HFFc6 (cell line): ENCODE results near the gene ANHX. TPM values are rescaled to one million over a fixed set of nuclear protein-coding genes. Genes with fewer than 3 reads are reported as not detected.

Experiments
- DNase-seq: peaks from one replicate; pipeline ENCODE4 v3.0.0-alpha.2; 2018
- H3K27ac Mint-ChIP-seq: 2 replicates; pipeline ENCODE4 v1.8.0; 2020; ENCODE audit warnings: mild to moderate bottlenecking, mixed read lengths
- H3K27me3 Mint-ChIP-seq: 2 replicates; pipeline ENCODE4 v1.8.0; 2021; ENCODE audit warnings: mild to moderate bottlenecking, moderate library complexity, mixed read lengths; ENCODE audit not compliant: insufficient read depth
- H3K36me3 Mint-ChIP-seq: 2 replicates; pipeline ENCODE4 v1.8.0; 2021; ENCODE audit warnings: low read depth, mixed read lengths
- H3K4me1 Mint-ChIP-seq: 2 replicates; pipeline ENCODE4 v1.8.0; 2020; ENCODE audit warnings: low read depth, mixed read lengths
- H3K4me3 Mint-ChIP-seq: 2 replicates; pipeline ENCODE4 v1.8.0; 2020; ENCODE audit warnings: mild to moderate bottlenecking, moderate library complexity, mixed read lengths
- H3K9me3 Mint-ChIP-seq: 2 replicates; pipeline ENCODE4 v1.8.0; 2020; ENCODE audit warnings: mild to moderate bottlenecking, mixed read lengths
- CTCF ChIP-seq: fragments of 200-600 bp; sonication (generic); IDR thresholded peaks from 2 replicates; pipeline ENCODE4 v1.5.0; 2021; ENCODE audit warnings: antibody characterized with exemption, mild to moderate bottlenecking
- total RNA-seq, 6 experiments: library from RNA; stranded (reverse); fragmentation: NEBNext Ultra II Directional; extraction: Animal tissue kit (Norgen Biotek cat#: 25700); gene quantifications; 2 replicates in 1 of 6; 3 replicates in 5 of 6; pipeline ENCODE4 v1.2.3, GENCODE V29; 2021

ANHX gene
- total RNA-seq, 6 experiments from 2014 or later = not detected

- peak; percentile 91 for TF ChIP-seq CTCF
- Mint-ChIP-seq H3K36me3 (peaks cover 72% of the 10 kb centered on the region), H3K9me3 (peaks cover 84% of the 10 kb centered on the region), H3K27me3 (peaks cover 2% of the 10 kb centered on the region), H3K27ac (peak within 1 kb of the TSS; percentile 87), H3K4me1 (peaks cover 9% of the 10 kb centered on the region), H3K4me3 (peak within 1 kb of the TSS; percentile 97)
- DNase-seq = peak; percentile 85
Measured at GRCh38 chr12:133181238-133181959, 54.3 kb downstream of the ANHX start, which contains the start of gene ZNF268. TSS of gene ZNF268 (plus strand) at chr12:133181495. CDS start at chr12:133181998, 503 bp downstream.

GRCh38 chr12:133180669-133181068, 55.0 kb downstream of the ANHX start:
- no peak overlapping the region for H3K27ac Mint-ChIP-seq
- peaks cover 84% of the 10 kb centered on the region for H3K9me3 Mint-ChIP-seq
- peaks cover 2% of the 10 kb centered on the region for H3K27me3 Mint-ChIP-seq
- peaks cover 64% of the 10 kb centered on the region for H3K36me3 Mint-ChIP-seq
- H3K4me1 Mint-ChIP-seq = peaks cover 9% of the 10 kb centered on the region
- DNase-seq = no peak
- no peak overlapping the region for H3K4me3 Mint-ChIP-seq
- no peak for TF ChIP-seq CTCF

DNA sequence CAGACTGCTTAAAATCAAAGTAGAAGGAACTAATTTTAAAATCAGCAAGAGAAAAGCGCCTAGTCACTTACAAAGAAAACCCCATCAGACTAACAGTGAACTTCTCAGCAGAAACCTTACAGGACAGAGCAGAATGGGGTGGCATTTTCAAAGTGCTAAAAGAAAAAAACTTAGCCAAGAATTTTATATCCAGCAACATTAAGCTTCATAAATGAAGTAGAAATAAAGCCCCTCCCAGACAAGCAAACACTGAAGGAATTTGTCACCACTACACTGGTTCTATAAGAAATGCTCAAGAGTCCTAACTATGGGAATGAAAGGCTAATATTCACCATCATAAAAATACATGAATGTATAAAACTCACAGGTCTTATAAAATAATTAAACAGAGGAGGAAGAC, 60.8 kb downstream of the ANHX start:
- Mint-ChIP-seq H3K4me3 (no peak overlapping the region), H3K9me3 (peaks cover 74% of the 10 kb centered on the region), H3K4me1 (no peaks in the 10 kb centered on the region), H3K27me3 (no peaks in the 10 kb centered on the region; the same call in 1 of the 2 replicates), H3K27ac (no peak overlapping the region), H3K36me3 (peaks cover 15% of the 10 kb centered on the region)
- no peak for DNase-seq
- no peak for TF ChIP-seq CTCF

- H3K27me3 Mint-ChIP-seq = no peaks in the 10 kb centered on the region; the same call in 1 of the 2 replicates
- H3K27ac Mint-ChIP-seq = no peak overlapping the region
- peaks cover 82% of the 10 kb centered on the region for H3K9me3 Mint-ChIP-seq
Measured at GRCh38 chr12:133172491-133172890, 63.2 kb downstream of the ANHX start.

More at GRCh38 chr12:133172491-133172890, 63.2 kb downstream of the ANHX start:
- DNase-seq = no peak
- peaks cover 7% of the 10 kb centered on the region; the same call in 1 of the 2 replicates for H3K36me3 Mint-ChIP-seq
- no peak overlapping the region for H3K4me3 Mint-ChIP-seq
- no peak for TF ChIP-seq CTCF
- H3K4me1 Mint-ChIP-seq = no peaks in the 10 kb centered on the region

Other genes with a start within 250 kb of the ANHX start
- gene ZNF26, start 249.5 kb downstream of the ANHX start, total RNA-seq = 1 to 10 TPM; 5.9 to 6.6 (median 6.1) TPM
- gene ZNF84, start 198.4 kb downstream of the ANHX start, total RNA-seq = 10 to 100 TPM in 4 of 6 experiments, 1 to 10 TPM in 2; 9.2 to 13.0 (median 11.3) TPM
- gene ZNF140, start 155.0 kb downstream of the ANHX start, total RNA-seq = 1 to 10 TPM; 7.7 to 9.5 (median 7.9) TPM
- gene ZNF891, start 105.6 kb downstream of the ANHX start, total RNA-seq = under 1 TPM; 0.59 to 0.70 (median 0.62) TPM
- 1 to 10 TPM; 3.6 to 4.8 (median 4.1) TPM for gene ZNF10, start 105.2 kb downstream of the ANHX start, total RNA-seq
- gene ZNF268, start 54.4 kb downstream of the ANHX start, total RNA-seq = 10 to 100 TPM; 13.5 to 15.7 (median 14.0) TPM